Ureter (tissue), 1 donor: ENCODE measurements around the gene CPNE2. TPM values are rescaled to one million over a fixed set of nuclear protein-coding genes. Genes with fewer than 3 reads are reported as not detected.

Experiments used
- DNase-seq: peaks from one replicate; pipeline ENCODE4 v3.0.0-alpha.2; 2020; ENCODE audit warnings: low spot score
- total RNA-seq: library from RNA; stranded (reverse); gene quantifications from one replicate; pipeline ENCODE4 v1.2.4, GENCODE V29; 2023
- donor health status: DM: yes; HTN: yes; CAD: no.

CPNE2 gene
- total RNA-seq, 1 donor from 2014 or later: 19.8 TPM

GRCh38 chr16:57192720-57193486 is 100.5 kb downstream of the CPNE2 start:
- DNase-seq: no peak

- no peak for DNase-seq
Measured at GRCh38 chr16:57194512-57194911, 102.1 kb downstream of the CPNE2 start.

- no peak for DNase-seq
Measured at GRCh38 chr16:57196286-57196685, 103.9 kb downstream of the CPNE2 start.

GRCh38 chr16:57196753-57197152 is 104.4 kb downstream of the CPNE2 start:
- no peak for DNase-seq

Other genes with a start within 250 kb of the CPNE2 start
- gene SLC12A3, start 227.4 kb upstream of the CPNE2 start, total RNA-seq: not detected
- gene HERPUD1, start 160.4 kb upstream of the CPNE2 start, total RNA-seq: 171 TPM
- gene CETP, start 130.6 kb upstream of the CPNE2 start, total RNA-seq: 0.42 TPM
- 50.1 TPM for gene NLRC5, start 103.0 kb upstream of the CPNE2 start, total RNA-seq
- gene PSME3IP1, start 93.5 kb downstream of the CPNE2 start, total RNA-seq: 122 TPM
- 44.7 TPM for gene RSPRY1, start 93.7 kb downstream of the CPNE2 start, total RNA-seq
- 43.3 TPM for gene ARL2BP, start 152.7 kb downstream of the CPNE2 start, total RNA-seq
- gene PLLP, start 192.1 kb downstream of the CPNE2 start, total RNA-seq: 34.3 TPM